Upper lobe of right lung (tissue), 1 donor: ENCODE data around the gene TMEM134. TPM values are rescaled to one million over a fixed set of nuclear protein-coding genes. Genes with fewer than 3 reads are reported as not detected.

Source experiments
- ATAC-seq: fragments of 200-7000 bp; cut with Tn5 transposase; one replicate; pipeline ENCODE4 v1.9.1; 2020; ENCODE audit warnings: mild to moderate bottlenecking, moderate library complexity
- DNase-seq: peaks from one replicate; pipeline ENCODE4 v3.0.0-alpha.2; 2020
- H3K27ac ChIP-seq: fragments of 200-600 bp; one replicate; pipeline ENCODE4 v1.8.0; 2022
- H3K27me3 ChIP-seq: fragments of 200-600 bp; one replicate; pipeline ENCODE4 v1.8.0; 2022; ENCODE audit warnings: mild to moderate bottlenecking
- H3K36me3 ChIP-seq: fragments of 200-600 bp; one replicate; pipeline ENCODE4 v1.8.0; 2022
- H3K4me1 ChIP-seq: fragments of 200-600 bp; one replicate; pipeline ENCODE4 v1.8.0; 2022
- H3K4me3 ChIP-seq: fragments of 200-600 bp; one replicate; pipeline ENCODE4 v1.8.0; 2022; ENCODE audit warnings: mild to moderate bottlenecking
- H3K9me3 ChIP-seq: fragments of 200-600 bp; one replicate; pipeline ENCODE4 v1.8.0; 2022
- intact Hi-C: fragments of 100-400 bp; cut with DNase I; formaldehyde crosslinking; loops from one replicate; pipeline ENCODE4 v1.11.0; 2022
- total RNA-seq: library from RNA; stranded (reverse); fragmentation: NEBNext Ultra II Directional; extraction: Animal tissue kit (Norgen Biotek cat#: 25700); gene quantifications from one replicate; pipeline ENCODE4 v1.2.1, GENCODE V29; 2021
- TF ChIP-seq, protein P1 (sequence below): fragments of 200-600 bp; IDR thresholded peaks from one replicate; pipeline ENCODE4 v1.8.0; 2022; ENCODE audit warnings: antibody characterized with exemption
- donor health status: DM: no; HTN: yes; CAD: no; lungs with severe emphysema.

TMEM134 gene
- total RNA-seq, 1 donor from 2014 or later: 46.9 TPM

DNA sequence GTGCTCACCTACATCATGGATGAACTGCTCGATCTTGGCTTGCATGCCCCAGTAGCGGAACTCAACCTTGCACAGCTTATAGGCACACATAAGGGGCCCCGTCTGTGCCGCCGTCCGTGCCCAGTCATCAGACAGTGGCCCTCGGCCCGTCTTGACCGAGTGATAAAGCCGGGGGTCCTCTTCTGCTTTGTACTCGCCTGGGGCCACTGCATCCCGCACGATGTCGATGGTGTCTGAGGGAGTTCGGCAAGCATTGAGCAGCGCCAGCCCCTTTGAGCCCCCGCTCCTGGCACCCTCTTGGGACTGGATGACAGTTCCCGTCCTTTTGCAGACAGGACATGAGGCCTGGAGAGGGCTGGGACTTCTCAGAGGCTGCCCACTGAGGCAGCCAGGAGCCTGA lies 32.8 kb upstream of the TMEM134 start:
- Histone ChIP-seq H3K36me3 (peaks cover 9% of the 10 kb centered on the region), H3K4me1 (peaks cover 23% of the 10 kb centered on the region), H3K4me3 (no peak overlapping the region), H3K27me3 (no peaks in the 10 kb centered on the region), H3K27ac (no peak overlapping the region), H3K9me3 (no peaks in the 10 kb centered on the region)
- DNase-seq (no peak), ATAC-seq (no peak)
- intact Hi-C loops: loop anchor here (10.0 kb wide), 1 partner anchor 97 kb away; the partner anchor contains the start of genes PPP1CA and TBC1D10C
- TF ChIP-seq, protein P1, sequence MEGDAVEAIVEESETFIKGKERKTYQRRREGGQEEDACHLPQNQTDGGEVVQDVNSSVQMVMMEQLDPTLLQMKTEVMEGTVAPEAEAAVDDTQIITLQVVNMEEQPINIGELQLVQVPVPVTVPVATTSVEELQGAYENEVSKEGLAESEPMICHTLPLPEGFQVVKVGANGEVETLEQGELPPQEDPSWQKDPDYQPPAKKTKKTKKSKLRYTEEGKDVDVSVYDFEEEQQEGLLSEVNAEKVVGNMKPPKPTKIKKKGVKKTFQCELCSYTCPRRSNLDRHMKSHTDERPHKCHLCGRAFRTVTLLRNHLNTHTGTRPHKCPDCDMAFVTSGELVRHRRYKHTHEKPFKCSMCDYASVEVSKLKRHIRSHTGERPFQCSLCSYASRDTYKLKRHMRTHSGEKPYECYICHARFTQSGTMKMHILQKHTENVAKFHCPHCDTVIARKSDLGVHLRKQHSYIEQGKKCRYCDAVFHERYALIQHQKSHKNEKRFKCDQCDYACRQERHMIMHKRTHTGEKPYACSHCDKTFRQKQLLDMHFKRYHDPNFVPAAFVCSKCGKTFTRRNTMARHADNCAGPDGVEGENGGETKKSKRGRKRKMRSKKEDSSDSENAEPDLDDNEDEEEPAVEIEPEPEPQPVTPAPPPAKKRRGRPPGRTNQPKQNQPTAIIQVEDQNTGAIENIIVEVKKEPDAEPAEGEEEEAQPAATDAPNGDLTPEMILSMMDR: no peak

DNA sequence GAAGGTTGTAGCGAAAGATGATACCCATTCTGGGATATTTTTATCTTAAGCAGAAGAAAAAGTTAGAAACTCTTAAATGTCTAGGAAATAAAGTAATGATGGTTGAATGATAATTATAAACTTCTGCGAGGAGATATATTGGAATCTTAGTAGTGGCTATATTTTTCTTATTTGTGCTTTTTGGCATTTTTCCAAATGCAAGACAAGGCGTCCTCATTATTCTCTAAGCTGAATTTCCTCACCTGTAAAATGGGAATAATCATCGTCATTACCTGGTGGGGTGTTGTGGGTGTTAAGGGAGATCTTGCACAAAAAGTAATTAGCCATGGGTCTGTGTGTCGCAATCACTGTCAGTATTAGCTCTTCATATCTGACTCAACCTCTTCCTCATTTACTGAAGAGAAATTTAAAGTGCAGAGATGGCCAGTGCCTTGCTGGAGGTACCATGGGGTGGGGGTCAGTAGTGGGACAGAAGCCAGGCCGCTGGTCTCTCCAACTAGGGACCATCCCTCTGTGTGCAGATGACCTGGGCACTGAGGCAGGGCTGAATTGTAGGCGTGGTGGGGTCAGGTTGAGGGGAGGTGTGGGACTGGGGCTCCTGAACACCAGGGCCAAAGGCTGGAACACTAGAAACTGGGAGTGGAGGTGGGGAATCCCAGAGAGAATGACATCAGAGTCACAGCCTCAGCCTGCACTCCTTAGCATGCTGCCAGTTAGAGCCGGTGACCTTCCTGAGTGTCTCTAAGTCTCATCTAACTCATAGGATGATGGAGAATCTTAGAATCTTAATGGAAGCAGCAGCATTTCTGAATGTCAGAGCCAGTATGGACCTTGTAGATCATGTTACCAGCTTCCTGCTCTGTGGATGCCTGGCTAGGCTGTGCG lies 32.0 kb upstream of the TMEM134 start:
- no peaks in the 10 kb centered on the region for H3K9me3 ChIP-seq
- intact Hi-C loops: loop anchor here (10.0 kb wide), 1 partner anchor 96 kb away; the partner anchor contains the start of genes PPP1CA and TBC1D10C
- DNase-seq (no peak), ATAC-seq (no peak)
- TF ChIP-seq, protein P1: no peak
- no peaks in the 10 kb centered on the region for H3K27me3 ChIP-seq
- peaks cover 15% of the 10 kb centered on the region for H3K4me1 ChIP-seq
- peaks cover 16% of the 10 kb centered on the region for H3K36me3 ChIP-seq
- no peak overlapping the region for H3K27ac ChIP-seq
- H3K4me3 ChIP-seq: no peak overlapping the region

DNA sequence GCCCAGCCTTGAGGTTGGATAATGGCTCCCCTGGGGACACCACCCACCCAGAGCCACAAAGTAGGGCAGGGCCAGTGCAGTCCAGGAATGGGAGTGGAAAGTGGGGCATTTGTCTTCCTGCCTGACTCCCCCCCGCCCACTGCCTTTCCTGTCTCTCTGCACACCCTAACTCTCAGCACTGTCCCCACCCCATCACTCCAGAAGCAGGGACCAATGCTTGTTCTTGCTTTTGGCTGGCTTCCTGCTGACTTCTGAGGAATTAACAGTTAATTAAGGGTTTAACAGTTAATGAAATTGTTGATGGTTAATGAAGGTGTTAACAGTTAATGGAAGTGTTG lies 31.4 kb upstream of the TMEM134 start:
- TF ChIP-seq, protein P1: no peak
- no peaks in the 10 kb centered on the region for H3K27me3 ChIP-seq

DNA sequence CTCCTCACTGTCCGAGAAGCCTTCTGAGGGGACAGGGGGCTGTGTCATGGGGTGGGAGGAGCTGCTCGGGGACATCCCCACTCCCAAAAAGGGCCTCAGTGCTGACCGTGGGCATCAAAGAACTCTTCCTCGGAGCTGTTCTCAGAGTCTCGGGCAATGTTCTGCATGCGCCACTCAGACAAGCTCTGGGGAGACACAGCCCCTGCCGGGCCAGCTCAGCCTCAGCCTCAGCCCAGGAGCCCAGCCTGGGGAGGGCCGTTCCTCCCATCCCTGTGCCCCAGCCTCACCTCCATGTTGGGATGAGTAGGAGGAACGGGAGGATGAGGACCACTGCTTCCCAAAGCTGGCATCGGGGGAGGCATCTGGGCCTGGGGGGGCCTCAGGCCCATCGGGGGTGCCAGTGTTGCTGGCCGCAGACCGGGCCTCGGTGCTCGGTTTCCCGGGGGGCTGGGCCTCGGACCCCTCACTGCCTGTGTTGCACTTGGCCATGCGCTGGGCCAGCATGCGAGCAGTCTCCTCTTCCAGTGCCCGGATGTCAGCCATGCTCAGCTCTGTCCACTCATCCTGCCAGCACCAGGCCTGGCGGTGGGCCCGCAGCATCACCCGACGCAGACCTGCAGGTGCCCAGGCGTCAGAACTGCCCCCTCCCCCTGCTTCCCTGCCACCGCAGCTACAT lies 30.9 kb upstream of the TMEM134 start:
- Histone ChIP-seq H3K36me3 (peaks cover 20% of the 10 kb centered on the region), H3K27me3 (no peaks in the 10 kb centered on the region), H3K27ac (no peak overlapping the region), H3K4me3 (no peak overlapping the region), H3K4me1 (peaks cover 8% of the 10 kb centered on the region), H3K9me3 (no peaks in the 10 kb centered on the region)
- intact Hi-C loops: loop anchor here (10.0 kb wide), 1 partner anchor 95 kb away; the partner anchor contains the start of genes PPP1CA and TBC1D10C
- no peak for DNase-seq
- ATAC-seq: no peak
- TF ChIP-seq, protein P1: no peak

More for the DNA sequence above, 31.4 kb upstream of the TMEM134 start:
- ATAC-seq (no peak), DNase-seq (no peak)
- Histone ChIP-seq H3K27ac (no peak overlapping the region), H3K9me3 (no peaks in the 10 kb centered on the region), H3K4me1 (peaks cover 9% of the 10 kb centered on the region), H3K4me3 (no peak overlapping the region), H3K36me3 (peaks cover 20% of the 10 kb centered on the region)
- intact Hi-C loops: loop anchor here (10.0 kb wide), 1 partner anchor 96 kb away; the partner anchor contains the start of genes PPP1CA and TBC1D10C

DNA sequence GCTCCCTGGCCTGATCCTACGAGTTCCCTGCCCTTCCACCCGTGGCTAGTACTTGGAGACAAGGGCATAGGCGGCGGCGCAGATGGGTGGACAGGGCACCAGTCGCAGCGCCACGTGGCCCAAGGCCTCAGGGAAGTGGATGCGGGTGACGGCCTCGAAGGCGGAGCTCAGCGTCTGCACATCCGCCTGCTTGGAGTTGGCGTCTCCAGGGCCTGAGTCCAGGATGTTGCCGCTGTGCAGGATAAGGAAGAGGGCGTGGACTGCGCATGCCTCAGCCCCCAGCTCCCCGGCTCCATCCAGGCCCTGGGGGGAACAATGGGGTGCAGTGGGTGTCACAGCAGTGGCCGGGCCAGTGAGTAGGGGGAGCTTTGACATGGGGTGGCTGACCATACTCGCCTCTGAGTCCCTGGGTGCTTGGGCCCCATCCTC lies 29.5 kb upstream of the TMEM134 start:
- peak; percentile 7 for ATAC-seq
- H3K27ac ChIP-seq: no peak overlapping the region
- TF ChIP-seq, protein P1: no peak
- intact Hi-C loops: no loop called here
- H3K4me1 ChIP-seq: peaks cover 3% of the 10 kb centered on the region
- no peak for DNase-seq
- no peaks in the 10 kb centered on the region for H3K27me3 ChIP-seq
- H3K36me3 ChIP-seq: peaks cover 22% of the 10 kb centered on the region
- H3K4me3 ChIP-seq: no peak overlapping the region
- H3K9me3 ChIP-seq: no peaks in the 10 kb centered on the region
